K562 (cell line): ENCODE results near the gene ABCF3. TPM values are rescaled to one million over a fixed set of nuclear protein-coding genes. Genes with fewer than 3 reads are reported as not detected.

Experiments used
- HDAC6 ChIP-seq: IDR thresholded peaks from 2 replicates; pipeline ENCODE4 v1.6.1; 2012; ENCODE audit warnings: low read depth, mild to moderate bottlenecking, control low read depth, inconsistent platforms, low read length, moderate library complexity
- HNRNPK ChIP-seq: fragments of 200-400 bp; formaldehyde crosslinking; IDR thresholded peaks from one replicate; pipeline ENCODE4 v1.6.1; 2018; ENCODE audit warnings: mild to moderate bottlenecking, low read depth, low read length; ENCODE audit not compliant: poor library complexity, severe bottlenecking
- JUND ChIP-seq, 2 experiments: IDR thresholded peaks; 2 replicates in 1 of 2; 3 replicates in 1 of 2; pipeline ENCODE4 v1.6.1; 2011; ENCODE audit warnings: borderline replicate concordance in 2 of 2, low read depth in 2 of 2, low read length in 2 of 2, improper control_type of control experiment in 1 of 2, missing biosample characterization in 1 of 2, missing genetic modification characterization in 1 of 2, missing genetic modification reagents in 1 of 2
- KLF13 ChIP-seq: fragments of 450-650 bp; IDR thresholded peaks from 2 replicates; pipeline ENCODE4 v1.6.1; 2016; ENCODE audit warnings: missing genetic modification characterization, low read depth, mild to moderate bottlenecking, missing compliant biosample characterization, moderate library complexity, borderline replicate concordance
- MEIS2 ChIP-seq: fragments of 450-650 bp; IDR thresholded peaks from 2 replicates; pipeline ENCODE4 v1.6.1; 2014; ENCODE audit warnings: mild to moderate bottlenecking; ENCODE audit not compliant: partially characterized antibody
- MTF1 ChIP-seq: fragments of 250-450 bp; sonication (Bioruptor Pico); IDR thresholded peaks from 2 replicates; pipeline ENCODE4 v1.9.0; 2021; ENCODE audit warnings: moderate library complexity, mild to moderate bottlenecking, inconsistent platforms, borderline replicate concordance
- NFATC3 ChIP-seq: fragments of 450-650 bp; IDR thresholded peaks from 2 replicates; pipeline ENCODE4 v1.6.1; 2017; ENCODE audit warnings: mild to moderate bottlenecking
- NFIX ChIP-seq: fragments of 250-450 bp; sonication (Bioruptor Pico); IDR thresholded peaks from 2 replicates; pipeline ENCODE4 v1.4.0; 2020; ENCODE audit warnings: low read depth, mild to moderate bottlenecking, moderate library complexity
- PRPF4 ChIP-seq: fragments of 200-400 bp; formaldehyde crosslinking; IDR thresholded peaks from one replicate; pipeline ENCODE4 v1.6.1; 2017; ENCODE audit warnings: low read length, low read depth, mild to moderate bottlenecking; ENCODE audit not compliant: insufficient read depth, poor library complexity, severe bottlenecking
- PYGO2 ChIP-seq: fragments of 450-650 bp; IDR thresholded peaks from 2 replicates; pipeline ENCODE4 v1.6.1; 2016; ENCODE audit warnings: mild to moderate bottlenecking, missing genetic modification characterization, moderate library complexity, missing compliant biosample characterization
- SMAD2 ChIP-seq: fragments of 150-350 bp; IDR thresholded peaks from 2 replicates; pipeline ENCODE4 v1.6.1; 2014; ENCODE audit warnings: low read depth, mild to moderate bottlenecking, low read length
- SMAD3 ChIP-seq: fragments of 450-650 bp; formaldehyde crosslinking; conservative IDR thresholded peaks from 2 replicates; pipeline ENCODE4 v1.4.0; 2020; ENCODE audit warnings: mild to moderate bottlenecking
- SMARCE1 ChIP-seq: fragments of 450-650 bp; IDR thresholded peaks from 2 replicates; pipeline ENCODE4 v1.7.1; 2016; ENCODE audit warnings: mild to moderate bottlenecking
- SNIP1 ChIP-seq: fragments of 450-650 bp; IDR thresholded peaks from 2 replicates; pipeline ENCODE4 v1.7.1; 2017; ENCODE audit warnings: low read depth, mild to moderate bottlenecking
- U2AF2 ChIP-seq: fragments of 200-400 bp; formaldehyde crosslinking; optimal IDR thresholded peaks from 2 replicates; pipeline ENCODE3; 2017; ENCODE audit warnings: low read depth, mild to moderate bottlenecking, low read length
- XRCC3 ChIP-seq: fragments of 450-650 bp; IDR thresholded peaks from 2 replicates; pipeline ENCODE4 v1.6.1; 2017; ENCODE audit warnings: mild to moderate bottlenecking, moderate library complexity
- ZBTB7A ChIP-seq: IDR thresholded peaks from 2 replicates; pipeline ENCODE4 v1.6.1; 2011; ENCODE audit warnings: low read depth, mild to moderate bottlenecking, low read length, moderate library complexity, borderline replicate concordance; ENCODE audit not compliant: control insufficient read depth
- ZNF274 ChIP-seq: IDR thresholded peaks from 2 replicates; pipeline ENCODE4 v1.6.1; 2011; ENCODE audit warnings: low read depth, mild to moderate bottlenecking, low read length, moderate library complexity, borderline replicate concordance
- ZNF583 ChIP-seq: fragments of 250-450 bp; sonication (Bioruptor Pico); IDR thresholded peaks from 2 replicates; pipeline ENCODE4 v1.4.0; 2020
- polyA plus RNA-seq, 8 experiments: library from polyadenylated mRNA; depleted of rRNA in 4 of 8; stranded (reverse) in 5 of 8; unstranded in 3 of 8; fragments of >200 nt; fragmentation: Nextera tagmentation in 2 of 8; fragmentation: Illumina TruSeq in 1 of 8; extraction: Ambion mirVana in 2 of 8; extraction: Trizol in 1 of 8; gene quantifications; 2 replicates each; pipeline versions ENCODE4 v1.2.1 to v1.2.3, GENCODE V29; 2011 to 2014; ENCODE audit warnings: inconsistent platforms in 1 of 8, missing spikeins in 1 of 8
- total RNA-seq, 7 experiments: library from RNA; depleted of rRNA in 6 of 7; stranded (reverse); fragments of >200 nt in 6 of 7; fragmentation: Illumina TruSeq in 2 of 7; extraction: Trizol in 2 of 7; gene quantifications; 2 replicates each; pipeline versions ENCODE4 v1.2.1 to v1.2.3, GENCODE V29; 2011 to 2021; ENCODE audit warnings: low replicate concordance in 1 of 7
- TF ChIP-seq, protein P1 (sequence below): fragments of 250-450 bp; sonication (Bioruptor Pico); IDR thresholded peaks from 2 replicates; pipeline ENCODE4 v1.5.0; 2021; ENCODE audit warnings: mild to moderate bottlenecking, borderline replicate concordance
- TF ChIP-seq, protein P2 (sequence below): fragments of 450-650 bp; formaldehyde crosslinking; IDR thresholded peaks from 2 replicates; pipeline ENCODE4 v1.4.0; 2020; ENCODE audit warnings: mild to moderate bottlenecking, moderate library complexity
- TF ChIP-seq, protein P3 (sequence below): fragments of 250-450 bp; sonication (Bioruptor Pico); IDR thresholded peaks from 2 replicates; pipeline ENCODE4 v1.9.0; 2021; ENCODE audit warnings: mild to moderate bottlenecking, inconsistent platforms

ABCF3 gene
- total and polyA plus RNA-seq, 9 of the 15 experiments (the other 6 are each of a cell fraction or from before 2014, with no cell fraction given) = 6.7 to 77.9 (median 45.1) TPM

DNA sequence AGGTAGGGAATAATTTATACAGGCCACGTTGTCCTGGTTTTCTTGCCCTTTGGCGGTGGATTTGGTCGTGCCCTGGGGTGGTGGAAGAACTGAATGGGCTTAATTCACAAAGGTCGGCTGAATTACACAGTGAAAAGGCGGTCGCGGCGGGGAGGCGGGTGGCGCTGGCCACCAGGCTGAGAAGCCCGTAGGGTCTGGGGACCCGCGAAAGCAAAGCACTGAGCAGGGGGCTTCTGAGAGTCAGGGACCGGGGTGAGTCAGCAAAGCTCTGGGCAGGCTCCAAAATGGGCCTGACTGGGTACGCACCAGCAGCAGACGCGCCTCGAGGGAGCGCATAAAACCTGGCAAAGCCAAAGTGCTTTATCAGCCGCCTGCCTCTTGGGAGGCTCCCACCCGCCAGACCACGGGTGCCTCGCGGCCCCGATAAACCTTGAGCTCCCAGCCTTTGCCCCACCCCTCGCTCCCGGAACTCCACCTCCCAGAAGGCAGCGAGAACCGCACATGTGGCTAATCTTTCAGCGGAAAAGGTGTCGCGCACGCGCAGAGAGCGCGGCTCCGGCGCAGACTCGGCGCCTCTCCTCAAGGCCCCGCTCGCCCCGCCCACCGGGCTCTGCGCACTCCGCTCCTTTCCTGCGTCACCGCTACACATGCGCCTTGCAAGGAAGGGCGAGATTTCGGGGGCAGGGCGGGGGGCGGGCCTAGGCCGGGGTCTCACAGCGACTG lies 377 bp upstream of the ABCF3 start (continued):
- TF ChIP-seq HDAC6 (no peak), ZBTB7A (peak; percentile 63; the same call in 1 of the 2 replicates), SNIP1 (no peak), SMAD2 (no peak), HNRNPK (no peak), U2AF2 (no peak), SMAD3 (peak; percentile 69; the same call in 1 of the 2 replicates), SMARCE1 (peak; percentile 80), MEIS2 (peak; percentile 100), ZNF274 (no peak), KLF13 (tag) (no peak), XRCC3 (no peak), PYGO2 (tag) (no peak), ZNF583 (no peak), JUND (IDR thresholded peaks at IDR 0.05; ENCODE audit: borderline replicate concordance, low read depth, low read length) (peak; percentile 59), JUND (tag; IDR thresholded peaks at IDR 0.05; ENCODE audit: borderline replicate concordance, low read depth, low read length) (peak; percentile 55; the same call in 1 of the 3 replicates), MTF1 (CRISPR knock-in tag) (no peak), NFATC3 (no peak), NFIX (no peak), PRPF4 (no peak)
- TF ChIP-seq, protein P1, sequence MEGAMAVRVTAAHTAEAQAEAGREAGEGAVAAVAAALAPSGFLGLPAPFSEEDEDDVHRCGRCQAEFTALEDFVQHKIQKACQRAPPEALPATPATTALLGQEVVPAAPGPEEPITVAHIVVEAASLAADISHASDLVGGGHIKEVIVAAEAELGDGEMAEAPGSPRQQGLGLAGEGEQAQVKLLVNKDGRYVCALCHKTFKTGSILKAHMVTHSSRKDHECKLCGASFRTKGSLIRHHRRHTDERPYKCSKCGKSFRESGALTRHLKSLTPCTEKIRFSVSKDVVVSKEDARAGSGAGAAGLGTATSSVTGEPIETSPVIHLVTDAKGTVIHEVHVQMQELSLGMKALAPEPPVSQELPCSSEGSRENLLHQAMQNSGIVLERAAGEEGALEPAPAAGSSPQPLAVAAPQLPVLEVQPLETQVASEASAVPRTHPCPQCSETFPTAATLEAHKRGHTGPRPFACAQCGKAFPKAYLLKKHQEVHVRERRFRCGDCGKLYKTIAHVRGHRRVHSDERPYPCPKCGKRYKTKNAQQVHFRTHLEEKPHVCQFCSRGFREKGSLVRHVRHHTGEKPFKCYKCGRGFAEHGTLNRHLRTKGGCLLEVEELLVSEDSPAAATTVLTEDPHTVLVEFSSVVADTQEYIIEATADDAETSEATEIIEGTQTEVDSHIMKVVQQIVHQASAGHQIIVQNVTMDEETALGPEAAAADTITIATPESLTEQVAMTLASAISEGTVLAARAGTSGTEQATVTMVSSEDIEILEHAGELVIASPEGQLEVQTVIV (CRISPR knock-in tag) = no peak
- TF ChIP-seq, protein P2, sequence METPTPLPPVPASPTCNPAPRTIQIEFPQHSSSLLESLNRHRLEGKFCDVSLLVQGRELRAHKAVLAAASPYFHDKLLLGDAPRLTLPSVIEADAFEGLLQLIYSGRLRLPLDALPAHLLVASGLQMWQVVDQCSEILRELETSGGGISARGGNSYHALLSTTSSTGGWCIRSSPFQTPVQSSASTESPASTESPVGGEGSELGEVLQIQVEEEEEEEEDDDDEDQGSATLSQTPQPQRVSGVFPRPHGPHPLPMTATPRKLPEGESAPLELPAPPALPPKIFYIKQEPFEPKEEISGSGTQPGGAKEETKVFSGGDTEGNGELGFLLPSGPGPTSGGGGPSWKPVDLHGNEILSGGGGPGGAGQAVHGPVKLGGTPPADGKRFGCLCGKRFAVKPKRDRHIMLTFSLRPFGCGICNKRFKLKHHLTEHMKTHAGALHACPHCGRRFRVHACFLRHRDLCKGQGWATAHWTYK = peak; percentile 80; the same call in 1 of the 2 replicates
- TF ChIP-seq, protein P3, sequence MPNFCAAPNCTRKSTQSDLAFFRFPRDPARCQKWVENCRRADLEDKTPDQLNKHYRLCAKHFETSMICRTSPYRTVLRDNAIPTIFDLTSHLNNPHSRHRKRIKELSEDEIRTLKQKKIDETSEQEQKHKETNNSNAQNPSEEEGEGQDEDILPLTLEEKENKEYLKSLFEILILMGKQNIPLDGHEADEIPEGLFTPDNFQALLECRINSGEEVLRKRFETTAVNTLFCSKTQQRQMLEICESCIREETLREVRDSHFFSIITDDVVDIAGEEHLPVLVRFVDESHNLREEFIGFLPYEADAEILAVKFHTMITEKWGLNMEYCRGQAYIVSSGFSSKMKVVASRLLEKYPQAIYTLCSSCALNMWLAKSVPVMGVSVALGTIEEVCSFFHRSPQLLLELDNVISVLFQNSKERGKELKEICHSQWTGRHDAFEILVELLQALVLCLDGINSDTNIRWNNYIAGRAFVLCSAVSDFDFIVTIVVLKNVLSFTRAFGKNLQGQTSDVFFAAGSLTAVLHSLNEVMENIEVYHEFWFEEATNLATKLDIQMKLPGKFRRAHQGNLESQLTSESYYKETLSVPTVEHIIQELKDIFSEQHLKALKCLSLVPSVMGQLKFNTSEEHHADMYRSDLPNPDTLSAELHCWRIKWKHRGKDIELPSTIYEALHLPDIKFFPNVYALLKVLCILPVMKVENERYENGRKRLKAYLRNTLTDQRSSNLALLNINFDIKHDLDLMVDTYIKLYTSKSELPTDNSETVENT (CRISPR knock-in tag) = no peak
